NCI-H1436 treated with DMSO at 0.1 percent for 48 hours (cell line): ENCODE measurements around the gene FHIT.

Experiments
- DNase-seq: peaks from one replicate; lab custom pipeline; 2025; lab: John Stamatoyannopoulos, UW

FHIT gene

GRCh38 chr3:59795756-59796155 is 1455.5 kb downstream of the FHIT start:
- DNase-seq = no peak

- no peak for DNase-seq
Measured at GRCh38 chr3:59793976-59794375, 1457.3 kb downstream of the FHIT start.

- no peak for DNase-seq
Measured at GRCh38 chr3:59791774-59792308, 1459.4 kb downstream of the FHIT start.

GRCh38 chr3:59790241-59790640 is 1461.0 kb downstream of the FHIT start:
- DNase-seq = no peak

GRCh38 chr3:59788801-59789200 is 1462.5 kb downstream of the FHIT start:
- no peak for DNase-seq

GRCh38 chr3:59788133-59788532 is 1463.1 kb downstream of the FHIT start:
- DNase-seq = no peak

GRCh38 chr3:59786374-59786773 is 1464.9 kb downstream of the FHIT start:
- no peak for DNase-seq

GRCh38 chr3:59784164-59784563 is 1467.1 kb downstream of the FHIT start:
- no peak for DNase-seq

- no peak for DNase-seq
Measured at GRCh38 chr3:59783468-59783988, 1467.7 kb downstream of the FHIT start.

GRCh38 chr3:59782664-59783063 is 1468.6 kb downstream of the FHIT start:
- DNase-seq = no peak

- DNase-seq = no peak
Measured at GRCh38 chr3:59780209-59780608, 1471.0 kb downstream of the FHIT start.

GRCh38 chr3:59779260-59779659 is 1472.0 kb downstream of the FHIT start:
- no peak for DNase-seq

GRCh38 chr3:59777667-59778077 is 1473.6 kb downstream of the FHIT start:
- no peak for DNase-seq

- no peak for DNase-seq
Measured at GRCh38 chr3:59777066-59777465, 1474.2 kb downstream of the FHIT start.

GRCh38 chr3:59775761-59776325 is 1475.4 kb downstream of the FHIT start:
- DNase-seq = no peak

GRCh38 chr3:59775106-59775505 is 1476.1 kb downstream of the FHIT start:
- DNase-seq = no peak

GRCh38 chr3:59774634-59775033 is 1476.6 kb downstream of the FHIT start:
- no peak for DNase-seq

- DNase-seq = no peak
Measured at GRCh38 chr3:59774000-59774399, 1477.3 kb downstream of the FHIT start.

GRCh38 chr3:59772416-59773408 is 1478.5 kb downstream of the FHIT start:
- no peak for DNase-seq

GRCh38 chr3:59771768-59772181 is 1479.5 kb downstream of the FHIT start:
- DNase-seq = no peak

GRCh38 chr3:59769127-59769750 is 1482.0 kb downstream of the FHIT start:
- no peak for DNase-seq

GRCh38 chr3:59766200-59766872 is 1484.9 kb downstream of the FHIT start:
- DNase-seq = no peak
